Neural progenitor cell (in vitro differentiated cells): ENCODE results near the gene ITM2C. TPM values are rescaled to one million over a fixed set of nuclear protein-coding genes. Genes with fewer than 3 reads are reported as not detected.

Source experiments
- DNase-seq: peaks from one replicate; pipeline ENCODE4 v3.0.0-alpha.2; 2016; ENCODE audit warnings: low spot score
- H2AFZ ChIP-seq: fragments of 200-600 bp; sonication (generic); replicated peaks from 2 replicates; pipeline ENCODE4 v1.6.1; 2016; ENCODE audit warnings: antibody characterized with exemption
- H3F3A ChIP-seq: fragments of 200-600 bp; sonication (generic); 2 replicates; pipeline ENCODE4 v1.6.1; 2016; ENCODE audit warnings: antibody characterized with exemption, low read depth
- H3K27ac ChIP-seq: fragments of 200-600 bp; sonication (generic); 2 replicates; pipeline ENCODE4 v1.5.1; 2016; ENCODE audit warnings: mild to moderate bottlenecking
- H3K27me3 ChIP-seq: fragments of 200-600 bp; sonication (generic); 2 replicates; pipeline ENCODE4 v1.6.1; 2016; ENCODE audit warnings: mild to moderate bottlenecking, moderate library complexity
- H3K36me3 ChIP-seq: fragments of 200-600 bp; sonication (generic); 2 replicates; pipeline ENCODE4 v1.5.1; 2016
- H3K4me1 ChIP-seq: fragments of 200-600 bp; sonication (generic); 2 replicates; pipeline ENCODE4 v1.6.1; 2016; ENCODE audit warnings: mixed run types
- H3K4me2 ChIP-seq: fragments of 200-600 bp; sonication (generic); 2 replicates; pipeline ENCODE4 v1.6.1; 2016
- H3K4me3 ChIP-seq: fragments of 200-600 bp; sonication (generic); 2 replicates; pipeline ENCODE4 v1.5.1; 2016
- H3K79me2 ChIP-seq: fragments of 200-600 bp; sonication (generic); 2 replicates; pipeline ENCODE4 v1.6.1; 2016; ENCODE audit warnings: low read depth
- H3K9ac ChIP-seq: fragments of 200-600 bp; sonication (generic); 2 replicates; pipeline ENCODE4 v1.6.1; 2016
- H3K9me3 ChIP-seq: fragments of 200-600 bp; sonication (generic); 2 replicates; pipeline ENCODE4 v1.5.1; 2016; ENCODE audit warnings: low read depth
- H4K20me1 ChIP-seq: fragments of 200-600 bp; sonication (generic); 2 replicates; pipeline ENCODE4 v1.6.1; 2016; ENCODE audit warnings: low read depth
- H3K27ac Mint-ChIP-seq: 3 replicates; pipeline ENCODE4 v1.8.0; 2021; ENCODE audit warnings: mixed read lengths
- H3K27me3 Mint-ChIP-seq: 2 replicates; pipeline ENCODE4 v1.8.0; 2022; ENCODE audit warnings: low read depth, mild to moderate bottlenecking, inconsistent platforms, moderate library complexity, mixed read lengths; ENCODE audit not compliant: insufficient read depth
- H3K36me3 Mint-ChIP-seq: 3 replicates; pipeline ENCODE4 v1.8.0; 2021; ENCODE audit warnings: mixed read lengths
- H3K4me1 Mint-ChIP-seq: 3 replicates; pipeline ENCODE4 v1.8.0; 2021; ENCODE audit warnings: mixed read lengths
- H3K4me3 Mint-ChIP-seq: 3 replicates; pipeline ENCODE4 v1.8.0; 2021; ENCODE audit warnings: mild to moderate bottlenecking, moderate library complexity, mixed read lengths
- H3K9me3 Mint-ChIP-seq: 3 replicates; pipeline ENCODE4 v1.8.0; 2020; ENCODE audit warnings: mixed read lengths
- CTCF ChIP-seq: fragments of 200-600 bp; sonication (generic); IDR thresholded peaks from 2 replicates; pipeline ENCODE4 v1.5.1; 2017; ENCODE audit warnings: antibody characterized with exemption, mild to moderate bottlenecking
- EZH2 ChIP-seq: fragments of 200-600 bp; sonication (generic); IDR thresholded peaks from 2 replicates; pipeline ENCODE4 v1.6.1; 2017; ENCODE audit warnings: antibody characterized with exemption, mild to moderate bottlenecking, moderate library complexity
- EZH2phosphoT487 ChIP-seq: fragments of 200-600 bp; sonication (generic); IDR thresholded peaks from 2 replicates; pipeline ENCODE4 v1.6.1; 2017; ENCODE audit warnings: antibody characterized with exemption
- total RNA-seq: library from RNA; depleted of rRNA; stranded (reverse); fragments of >200 nt; gene quantifications from 2 replicates; pipeline ENCODE4 v1.2.3, GENCODE V29; 2015; ENCODE audit warnings: low replicate concordance

The ITM2C gene
- total RNA-seq, 1 donor from 2014 or later = 84.6 TPM

GRCh38 chr2:230829959-230830358 is 34.8 kb upstream of the ITM2C start:
- Histone ChIP-seq H3K9me3 (no peaks in the 10 kb centered on the region), H3K79me2 (no peaks in the 10 kb centered on the region), H3K4me3 (no peak overlapping the region), H2AFZ (no peak overlapping the region), H3K27me3 (no peaks in the 10 kb centered on the region), H3K4me1 (no peaks in the 10 kb centered on the region), H3K9ac (no peak overlapping the region), H3K27ac (no peak overlapping the region), H3F3A (no peaks in the 10 kb centered on the region), H4K20me1 (no peaks in the 10 kb centered on the region), H3K4me2 (no peak overlapping the region), H3K36me3 (no peaks in the 10 kb centered on the region)
- Mint-ChIP-seq H3K4me1 (no peaks in the 10 kb centered on the region), H3K27ac (no peak overlapping the region), H3K4me3 (no peak overlapping the region), H3K9me3 (no peaks in the 10 kb centered on the region), H3K27me3 (peaks cover 7% of the 10 kb centered on the region), H3K36me3 (no peaks in the 10 kb centered on the region)
- no peak for TF ChIP-seq CTCF
- no peak for TF ChIP-seq EZH2phosphoT487
- no peak for TF ChIP-seq EZH2
- no peak for DNase-seq

GRCh38 chr2:230830428-230830827 is 34.3 kb upstream of the ITM2C start:
- Histone ChIP-seq H3K4me1 (no peaks in the 10 kb centered on the region), H2AFZ (no peak overlapping the region), H3K4me2 (no peak overlapping the region), H3K27me3 (no peaks in the 10 kb centered on the region), H3K27ac (no peak overlapping the region), H3K9me3 (no peaks in the 10 kb centered on the region), H4K20me1 (no peaks in the 10 kb centered on the region), H3F3A (no peaks in the 10 kb centered on the region), H3K79me2 (no peaks in the 10 kb centered on the region), H3K4me3 (no peak overlapping the region), H3K36me3 (no peaks in the 10 kb centered on the region), H3K9ac (no peak overlapping the region)
- H3K36me3 Mint-ChIP-seq = no peaks in the 10 kb centered on the region
- no peak for DNase-seq
- H3K9me3 Mint-ChIP-seq = no peaks in the 10 kb centered on the region
- H3K27me3 Mint-ChIP-seq = peaks cover 4% of the 10 kb centered on the region
- TF ChIP-seq CTCF (no peak), EZH2 (no peak), EZH2phosphoT487 (no peak)
- H3K4me3 Mint-ChIP-seq = no peak overlapping the region
- no peaks in the 10 kb centered on the region for H3K4me1 Mint-ChIP-seq
- H3K27ac Mint-ChIP-seq = no peak overlapping the region

- no peak for DNase-seq
- H3K4me2 ChIP-seq = no peak overlapping the region
- H3K4me1 ChIP-seq = no peaks in the 10 kb centered on the region
- no peak overlapping the region for H3K9ac ChIP-seq
- H3K79me2 ChIP-seq = no peaks in the 10 kb centered on the region
- Mint-ChIP-seq H3K4me3 (no peak overlapping the region), H3K27me3 (peaks cover 15% of the 10 kb centered on the region), H3K9me3 (peaks cover 5% of the 10 kb centered on the region), H3K27ac (no peak overlapping the region), H3K36me3 (no peaks in the 10 kb centered on the region), H3K4me1 (peaks cover 2% of the 10 kb centered on the region)
- no peaks in the 10 kb centered on the region for H4K20me1 ChIP-seq
- no peak overlapping the region for H3K4me3 ChIP-seq
- H2AFZ ChIP-seq = no peak overlapping the region
- no peaks in the 10 kb centered on the region for H3F3A ChIP-seq
- no peaks in the 10 kb centered on the region for H3K27me3 ChIP-seq
- TF ChIP-seq EZH2phosphoT487 = no peak
- no peak for TF ChIP-seq CTCF
- TF ChIP-seq EZH2 = no peak
- H3K9me3 ChIP-seq = no peaks in the 10 kb centered on the region
- H3K27ac ChIP-seq = no peak overlapping the region
- H3K36me3 ChIP-seq = no peaks in the 10 kb centered on the region
Observed at GRCh38 chr2:230840301-230840700, 24.4 kb upstream of the ITM2C start.
